Measurements from ENCODE around the gene LIG1. TPM values are rescaled to one million over a fixed set of nuclear protein-coding genes. Genes with fewer than 3 reads are reported as not detected.

LIG1 gene
- total RNA-seq, 1 experiment from 2014 or later = 204 TPM

DNA sequence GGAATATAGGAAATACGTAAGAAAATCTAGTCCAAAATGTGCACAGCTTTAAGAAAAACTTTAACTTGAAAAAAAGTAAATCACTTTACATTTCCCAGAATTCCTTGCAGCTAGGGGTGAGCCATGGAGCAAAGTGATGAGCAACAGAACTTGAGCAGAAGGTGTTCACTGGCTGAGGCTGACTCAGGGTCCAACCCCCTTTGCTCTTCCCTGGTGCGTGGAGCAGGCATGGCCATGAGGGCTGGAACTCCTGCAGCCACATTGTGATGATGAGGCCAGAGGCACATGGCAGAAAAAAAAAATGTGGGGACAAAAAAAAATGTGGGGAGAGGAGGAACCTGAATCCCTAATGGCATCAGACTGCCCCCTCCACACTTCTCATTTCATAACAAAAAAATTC is 49.6 kb downstream of the LIG1 start:
- Histone ChIP-seq H3K9me3 (ENCODE audit: low read depth, low read length, poor library complexity, severe bottlenecking) (no peaks in the 10 kb centered on the region), H3K4me3 (ENCODE audit: low read depth, low read length, poor library complexity, severe bottlenecking) (no peak overlapping the region), H3K4me1 (ENCODE audit: insufficient read depth, low read length, poor library complexity, severe bottlenecking) (no peaks in the 10 kb centered on the region), H3K27ac (ENCODE audit: low read depth, low read length, poor library complexity, severe bottlenecking) (no peak overlapping the region), H3K27me3 (replicated peaks; ENCODE audit: insufficient read depth, low read depth, low read length, poor library complexity) (no peaks in the 10 kb centered on the region), H3K36me3 (ENCODE audit: insufficient read depth, low read length, poor library complexity, severe bottlenecking) (peaks cover 73% of the 10 kb centered on the region)
- ChIA-PET POLR2A (ENCODE audit: low non-redundant PET) (no interaction called here), CTCF (no interaction called here)
- no peak for DNase-seq (ENCODE audit: low spot score)
- TF ChIP-seq, protein P1, sequence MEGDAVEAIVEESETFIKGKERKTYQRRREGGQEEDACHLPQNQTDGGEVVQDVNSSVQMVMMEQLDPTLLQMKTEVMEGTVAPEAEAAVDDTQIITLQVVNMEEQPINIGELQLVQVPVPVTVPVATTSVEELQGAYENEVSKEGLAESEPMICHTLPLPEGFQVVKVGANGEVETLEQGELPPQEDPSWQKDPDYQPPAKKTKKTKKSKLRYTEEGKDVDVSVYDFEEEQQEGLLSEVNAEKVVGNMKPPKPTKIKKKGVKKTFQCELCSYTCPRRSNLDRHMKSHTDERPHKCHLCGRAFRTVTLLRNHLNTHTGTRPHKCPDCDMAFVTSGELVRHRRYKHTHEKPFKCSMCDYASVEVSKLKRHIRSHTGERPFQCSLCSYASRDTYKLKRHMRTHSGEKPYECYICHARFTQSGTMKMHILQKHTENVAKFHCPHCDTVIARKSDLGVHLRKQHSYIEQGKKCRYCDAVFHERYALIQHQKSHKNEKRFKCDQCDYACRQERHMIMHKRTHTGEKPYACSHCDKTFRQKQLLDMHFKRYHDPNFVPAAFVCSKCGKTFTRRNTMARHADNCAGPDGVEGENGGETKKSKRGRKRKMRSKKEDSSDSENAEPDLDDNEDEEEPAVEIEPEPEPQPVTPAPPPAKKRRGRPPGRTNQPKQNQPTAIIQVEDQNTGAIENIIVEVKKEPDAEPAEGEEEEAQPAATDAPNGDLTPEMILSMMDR (conservative IDR thresholded peaks at IDR 0.05; ENCODE audit: low read depth, low read length) = no peak
- no peak for TF ChIP-seq EZH2 (IDR thresholded peaks at IDR 0.05; ENCODE audit: borderline replicate concordance, low read depth, low read length, poor library complexity, severe bottlenecking)
- no TSS peak for BruUV-seq (replicated peaks)
- intact Hi-C loops (cut with micrococcal nuclease; ENCODE audit: unreplicated experiment) = no loop called here

DNA sequence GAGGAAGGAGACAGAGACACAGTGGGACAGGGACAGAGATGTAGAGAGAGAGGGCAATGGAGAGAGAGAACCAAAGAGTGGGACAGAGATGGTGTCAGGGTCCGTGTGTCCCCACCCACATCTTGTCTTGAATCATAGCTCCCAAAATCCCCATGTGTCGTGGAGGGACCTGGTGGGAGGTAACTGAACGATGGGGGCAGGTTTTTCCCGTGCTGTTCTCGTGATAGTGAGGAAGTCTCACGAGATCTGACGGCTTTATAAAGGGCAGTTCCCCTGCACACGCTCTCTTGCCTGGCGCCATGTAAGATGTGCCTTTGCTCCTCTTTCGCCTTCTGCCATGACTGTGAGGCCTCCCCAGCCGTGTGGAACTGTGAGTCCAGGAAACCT is 52.0 kb downstream of the LIG1 start:
- intact Hi-C loops (cut with micrococcal nuclease; ENCODE audit: unreplicated experiment) = no loop called here
- Histone ChIP-seq H3K36me3 (ENCODE audit: insufficient read depth, low read length, poor library complexity, severe bottlenecking) (peaks cover 59% of the 10 kb centered on the region), H3K4me1 (ENCODE audit: insufficient read depth, low read length, poor library complexity, severe bottlenecking) (no peaks in the 10 kb centered on the region), H3K4me3 (ENCODE audit: low read depth, low read length, poor library complexity, severe bottlenecking) (no peak overlapping the region), H3K27ac (ENCODE audit: low read depth, low read length, poor library complexity, severe bottlenecking) (no peak overlapping the region), H3K27me3 (replicated peaks; ENCODE audit: insufficient read depth, low read depth, low read length, poor library complexity) (no peaks in the 10 kb centered on the region), H3K9me3 (ENCODE audit: low read depth, low read length, poor library complexity, severe bottlenecking) (no peaks in the 10 kb centered on the region)
- TF ChIP-seq, protein P1 (conservative IDR thresholded peaks at IDR 0.05; ENCODE audit: low read depth, low read length) = no peak
- TF ChIP-seq EZH2 (IDR thresholded peaks at IDR 0.05; ENCODE audit: borderline replicate concordance, low read depth, low read length, poor library complexity, severe bottlenecking) = no peak
- BruUV-seq (replicated peaks) = no TSS peak
- DNase-seq (ENCODE audit: low spot score) = no peak
- ChIA-PET POLR2A (ENCODE audit: low non-redundant PET) (no interaction called here), CTCF (interaction anchor here (0.7 kb wide), 1 partner anchor 27 kb away, joined by 9 read pairs; no protein-coding TSS in a partner anchor)

DNA sequence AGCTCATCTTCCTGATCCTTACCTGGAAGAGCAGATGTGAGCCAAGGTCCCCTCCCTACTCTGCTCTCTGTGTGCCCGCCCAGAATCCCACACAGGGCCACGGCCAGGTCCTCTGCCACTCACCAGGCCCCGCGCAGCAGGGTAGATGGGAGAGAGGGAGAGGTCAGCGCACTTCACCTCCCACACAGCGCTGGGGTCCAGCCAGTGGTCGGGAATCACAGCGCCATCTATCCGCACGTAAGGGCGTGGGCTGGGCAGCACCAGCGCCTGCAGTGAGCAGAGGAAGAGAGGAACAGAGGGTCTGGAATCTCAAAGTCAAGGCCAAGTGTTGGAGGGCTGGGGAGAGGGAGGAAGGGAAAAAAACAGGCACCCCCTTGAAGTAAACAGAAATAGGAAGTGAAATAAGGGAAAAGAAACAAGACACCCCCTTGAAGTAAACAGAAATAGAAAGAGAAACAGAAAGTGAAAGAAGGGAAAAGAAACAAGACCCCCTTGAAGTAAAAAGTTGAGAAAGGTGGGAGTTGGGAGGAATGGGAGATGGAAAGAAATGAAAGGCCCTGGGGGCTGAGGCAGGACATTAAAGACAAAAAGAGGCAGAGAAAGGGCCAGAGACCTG is 52.5 kb downstream of the LIG1 start:
- Histone ChIP-seq H3K27me3 (replicated peaks; ENCODE audit: insufficient read depth, low read depth, low read length, poor library complexity) (no peaks in the 10 kb centered on the region), H3K9me3 (ENCODE audit: low read depth, low read length, poor library complexity, severe bottlenecking) (no peaks in the 10 kb centered on the region), H3K4me3 (ENCODE audit: low read depth, low read length, poor library complexity, severe bottlenecking) (no peak overlapping the region), H3K36me3 (ENCODE audit: insufficient read depth, low read length, poor library complexity, severe bottlenecking) (peaks cover 54% of the 10 kb centered on the region), H3K4me1 (ENCODE audit: insufficient read depth, low read length, poor library complexity, severe bottlenecking) (no peaks in the 10 kb centered on the region), H3K27ac (ENCODE audit: low read depth, low read length, poor library complexity, severe bottlenecking) (no peak overlapping the region)
- TF ChIP-seq, protein P1 (conservative IDR thresholded peaks at IDR 0.05; ENCODE audit: low read depth, low read length) = 0 out of 2 replicates have a peak, but pooled peaks have one; percentile 22
- TF ChIP-seq EZH2 (IDR thresholded peaks at IDR 0.05; ENCODE audit: borderline replicate concordance, low read depth, low read length, poor library complexity, severe bottlenecking) = no peak
- ChIA-PET POLR2A (ENCODE audit: low non-redundant PET) (no interaction called here), CTCF (no interaction called here)
- intact Hi-C loops (cut with micrococcal nuclease; ENCODE audit: unreplicated experiment) = no loop called here
- no TSS peak for BruUV-seq (replicated peaks)
- DNase-seq (ENCODE audit: low spot score) = no peak

Data from A673 (cell line).